ENCODE results near the gene CELF2. TPM values are rescaled to one million over a fixed set of nuclear protein-coding genes. Genes with fewer than 3 reads are reported as not detected.

CELF2 gene
- total RNA-seq, 1 donor from 2014 or later: 89.2 TPM

GRCh38 chr10:11332846-11333245 lies 315.2 kb downstream of the CELF2 start:
- POLR2A ChIA-PET: no interaction called here
- H3K4me1 Mint-ChIP-seq: peaks cover 38% of the 10 kb centered on the region
- no peak for DNase-seq

GRCh38 chr10:11334436-11334835 lies 316.8 kb downstream of the CELF2 start:
- no peak for ATAC-seq (ENCODE audit: low read depth)

More at GRCh38 chr10:11332846-11333245, 315.2 kb downstream of the CELF2 start:
- Mint-ChIP-seq H3K9me3 (no peaks in the 10 kb centered on the region), H3K27me3 (no peaks in the 10 kb centered on the region), H3K27ac (peak overlapping the region; percentile 76), H3K4me3 (no peak overlapping the region), H3K36me3 (ENCODE audit: low read depth) (peaks cover 63% of the 10 kb centered on the region)
- intact Hi-C loops (cut with micrococcal nuclease): loop anchor here (5.0 kb wide), 1 partner anchor 139 kb away; no protein-coding TSS in a partner anchor
- no peak for ATAC-seq (ENCODE audit: low read depth)
- CTCF ChIA-PET: no interaction called here
- TF ChIP-seq CTCF (IDR thresholded peaks at IDR 0.05): no peak

GRCh38 chr10:11335167-11335652 lies 317.5 kb downstream of the CELF2 start:
- Mint-ChIP-seq H3K9me3 (no peaks in the 10 kb centered on the region), H3K4me3 (peak overlapping the region; percentile 50)
- intact Hi-C loops (cut with micrococcal nuclease): loop anchor here (2.0 kb wide), 1 partner anchor 16 kb away; no protein-coding TSS in a partner anchor

More at GRCh38 chr10:11334436-11334835, 316.8 kb downstream of the CELF2 start:
- Mint-ChIP-seq H3K36me3 (ENCODE audit: low read depth) (peaks cover 49% of the 10 kb centered on the region), H3K4me3 (no peak overlapping the region), H3K4me1 (peaks cover 36% of the 10 kb centered on the region), H3K27me3 (no peaks in the 10 kb centered on the region), H3K27ac (peak overlapping the region; percentile 90), H3K9me3 (no peaks in the 10 kb centered on the region)
- DNase-seq: no peak
- ChIA-PET POLR2A (no interaction called here), CTCF (no interaction called here)
- TF ChIP-seq CTCF (IDR thresholded peaks at IDR 0.05): no peak
- intact Hi-C loops (cut with micrococcal nuclease): loop anchor here (2.0 to 5.0 kb wide), 2 partner anchors 16 to 138 kb away; no protein-coding TSS in a partner anchor

GRCh38 chr10:11335881-11336430 lies 318.3 kb downstream of the CELF2 start:
- CTCF ChIA-PET: no interaction called here
- Mint-ChIP-seq H3K27me3 (no peaks in the 10 kb centered on the region), H3K27ac (peak overlapping the region; percentile 90), H3K4me3 (no peak overlapping the region), H3K4me1 (peaks cover 30% of the 10 kb centered on the region), H3K9me3 (no peaks in the 10 kb centered on the region), H3K36me3 (ENCODE audit: low read depth) (peaks cover 38% of the 10 kb centered on the region)
- DNase-seq: no peak
- ATAC-seq (ENCODE audit: low read depth): no peak
- POLR2A ChIA-PET: no interaction called here
- TF ChIP-seq CTCF (IDR thresholded peaks at IDR 0.05): no peak
- intact Hi-C loops (cut with micrococcal nuclease): loop anchor here (2.0 kb wide), 1 partner anchor 17 kb away; no protein-coding TSS in a partner anchor

More at GRCh38 chr10:11335167-11335652, 317.5 kb downstream of the CELF2 start:
- Mint-ChIP-seq H3K4me1 (peaks cover 33% of the 10 kb centered on the region), H3K36me3 (ENCODE audit: low read depth) (peaks cover 43% of the 10 kb centered on the region), H3K27me3 (no peaks in the 10 kb centered on the region), H3K27ac (peak overlapping the region; percentile 90)
- no peak for TF ChIP-seq CTCF (IDR thresholded peaks at IDR 0.05)
- POLR2A ChIA-PET: no interaction called here
- DNase-seq (no peak), ATAC-seq (ENCODE audit: low read depth) (peak; percentile 88)
- CTCF ChIA-PET: no interaction called here

GRCh38 chr10:11336722-11337162 lies 319.1 kb downstream of the CELF2 start:
- ChIA-PET POLR2A (interaction anchor here (0.6 kb wide), 1 partner anchor 16 kb away, joined by 4 read pairs; no protein-coding TSS in a partner anchor), CTCF (no interaction called here)
- intact Hi-C loops (cut with micrococcal nuclease): no loop called here
- DNase-seq: no peak
- Mint-ChIP-seq H3K4me1 (peaks cover 30% of the 10 kb centered on the region), H3K36me3 (ENCODE audit: low read depth) (peaks cover 33% of the 10 kb centered on the region), H3K9me3 (no peaks in the 10 kb centered on the region), H3K4me3 (no peak overlapping the region), H3K27me3 (no peaks in the 10 kb centered on the region), H3K27ac (peak overlapping the region; percentile 51)
- TF ChIP-seq CTCF (IDR thresholded peaks at IDR 0.05): no peak
- no peak for ATAC-seq (ENCODE audit: low read depth)
